ENCODE measurements around the gene SLC2A11. TPM values are rescaled to one million over a fixed set of nuclear protein-coding genes. Genes with fewer than 3 reads are reported as not detected.
"Not testable (repeated sequence)": the region's sequence is repeated elsewhere in the genome, so short reads cannot be mapped to it uniquely, and the experiment has no call there.

The SLC2A11 gene
- total RNA-seq, 1 experiment from 2014 or later: 18.9 TPM

DNA sequence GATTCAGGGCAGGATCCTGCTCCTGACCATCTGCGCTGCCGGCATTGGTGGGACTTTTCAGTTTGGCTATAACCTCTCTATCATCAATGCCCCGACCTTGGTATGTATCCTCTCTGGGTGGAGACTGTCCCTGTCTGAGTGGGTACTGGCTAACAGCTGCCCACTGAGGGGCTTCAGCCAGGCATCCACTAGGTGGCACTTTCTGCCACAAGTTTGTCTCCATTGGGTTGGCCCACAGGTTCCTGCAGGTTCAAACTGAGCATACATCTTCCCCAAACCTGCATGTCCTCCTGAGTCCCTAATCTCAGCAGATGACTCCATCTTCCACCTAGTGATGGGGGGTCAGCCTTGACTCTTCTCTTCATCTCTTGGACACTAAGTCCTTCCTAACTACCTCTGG lies 4.4 kb downstream of the SLC2A11 start:
- Mint-ChIP-seq H3K9me3 (ENCODE audit: low read depth, unreplicated experiment) (no peaks in the 10 kb centered on the region), H3K36me3 (ENCODE audit: insufficient read depth, unreplicated experiment) (peaks cover 25% of the 10 kb centered on the region), H3K4me3 (ENCODE audit: low read depth, unreplicated experiment) (no peak overlapping the region), H3K4me1 (ENCODE audit: low read depth, unreplicated experiment) (peaks cover 12% of the 10 kb centered on the region), H3K27me3 (ENCODE audit: unreplicated experiment) (no peaks in the 10 kb centered on the region), H3K27ac (ENCODE audit: unreplicated experiment) (no peak overlapping the region)
- TF ChIP-seq, protein P1, sequence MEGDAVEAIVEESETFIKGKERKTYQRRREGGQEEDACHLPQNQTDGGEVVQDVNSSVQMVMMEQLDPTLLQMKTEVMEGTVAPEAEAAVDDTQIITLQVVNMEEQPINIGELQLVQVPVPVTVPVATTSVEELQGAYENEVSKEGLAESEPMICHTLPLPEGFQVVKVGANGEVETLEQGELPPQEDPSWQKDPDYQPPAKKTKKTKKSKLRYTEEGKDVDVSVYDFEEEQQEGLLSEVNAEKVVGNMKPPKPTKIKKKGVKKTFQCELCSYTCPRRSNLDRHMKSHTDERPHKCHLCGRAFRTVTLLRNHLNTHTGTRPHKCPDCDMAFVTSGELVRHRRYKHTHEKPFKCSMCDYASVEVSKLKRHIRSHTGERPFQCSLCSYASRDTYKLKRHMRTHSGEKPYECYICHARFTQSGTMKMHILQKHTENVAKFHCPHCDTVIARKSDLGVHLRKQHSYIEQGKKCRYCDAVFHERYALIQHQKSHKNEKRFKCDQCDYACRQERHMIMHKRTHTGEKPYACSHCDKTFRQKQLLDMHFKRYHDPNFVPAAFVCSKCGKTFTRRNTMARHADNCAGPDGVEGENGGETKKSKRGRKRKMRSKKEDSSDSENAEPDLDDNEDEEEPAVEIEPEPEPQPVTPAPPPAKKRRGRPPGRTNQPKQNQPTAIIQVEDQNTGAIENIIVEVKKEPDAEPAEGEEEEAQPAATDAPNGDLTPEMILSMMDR (IDR thresholded peaks at IDR 0.05; ENCODE audit: unreplicated experiment): peak; percentile 61
- CTCF ChIA-PET: interaction anchor here (1.3 kb wide), 1 partner anchor 12 kb away, joined by 4 read pairs; no protein-coding TSS in a partner anchor
- peak; percentile 60 for DNase-seq
- no TSS peak for BruUV-seq (replicated peaks)
- intact Hi-C loops (cut with micrococcal nuclease; ENCODE audit: unreplicated experiment): loop anchor here (5.0 kb wide), 1 partner anchor 95 kb away; no protein-coding TSS in a partner anchor

DNA sequence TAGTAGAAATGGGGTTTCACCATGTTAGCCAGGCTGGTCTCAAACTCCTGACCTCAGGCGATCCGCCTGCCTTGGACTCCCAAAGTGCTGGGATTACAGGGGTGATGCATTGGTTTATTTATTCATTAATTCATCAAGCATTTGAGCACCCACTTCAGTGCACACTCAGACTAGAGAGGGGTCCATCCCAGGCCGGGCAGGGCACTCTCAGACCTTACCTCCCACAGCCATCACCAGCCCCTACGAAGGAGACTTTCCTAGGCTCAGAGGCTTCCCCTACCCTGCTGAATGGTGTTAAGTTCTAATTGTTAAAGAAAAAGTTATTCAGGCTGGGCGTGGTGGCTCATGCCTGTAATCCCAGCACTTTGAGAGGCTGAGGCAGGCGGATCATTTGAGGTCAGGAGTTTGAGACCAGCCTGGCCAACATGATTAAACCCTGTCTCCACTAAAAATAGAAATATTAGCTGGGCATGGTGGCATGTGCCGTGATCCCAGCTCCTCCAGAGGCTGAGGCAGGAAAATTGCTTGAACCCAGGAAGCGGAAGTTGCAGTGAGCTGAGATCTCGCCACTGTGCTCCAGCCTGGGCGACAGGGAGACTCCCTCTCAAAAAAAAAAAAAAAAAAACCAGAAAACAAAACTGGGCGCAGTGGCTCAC lies 7.0 kb downstream of the SLC2A11 start:
- BruUV-seq (replicated peaks); H3K27me3 Mint-ChIP-seq (ENCODE audit: unreplicated experiment); H3K4me1 Mint-ChIP-seq (ENCODE audit: low read depth, unreplicated experiment); H3K27ac Mint-ChIP-seq (ENCODE audit: unreplicated experiment); H3K4me3 Mint-ChIP-seq (ENCODE audit: low read depth, unreplicated experiment); H3K9me3 Mint-ChIP-seq (ENCODE audit: low read depth, unreplicated experiment); DNase-seq; H3K36me3 Mint-ChIP-seq (ENCODE audit: insufficient read depth, unreplicated experiment): not testable (repeated sequence)
- intact Hi-C loops (cut with micrococcal nuclease; ENCODE audit: unreplicated experiment): loop anchor here (5.0 kb wide), 1 partner anchor 93 kb away; no protein-coding TSS in a partner anchor
- CTCF ChIA-PET: interaction anchor here (1.2 kb wide), 1 partner anchor 74 kb away, joined by 3 read pairs; no protein-coding TSS in a partner anchor

DNA sequence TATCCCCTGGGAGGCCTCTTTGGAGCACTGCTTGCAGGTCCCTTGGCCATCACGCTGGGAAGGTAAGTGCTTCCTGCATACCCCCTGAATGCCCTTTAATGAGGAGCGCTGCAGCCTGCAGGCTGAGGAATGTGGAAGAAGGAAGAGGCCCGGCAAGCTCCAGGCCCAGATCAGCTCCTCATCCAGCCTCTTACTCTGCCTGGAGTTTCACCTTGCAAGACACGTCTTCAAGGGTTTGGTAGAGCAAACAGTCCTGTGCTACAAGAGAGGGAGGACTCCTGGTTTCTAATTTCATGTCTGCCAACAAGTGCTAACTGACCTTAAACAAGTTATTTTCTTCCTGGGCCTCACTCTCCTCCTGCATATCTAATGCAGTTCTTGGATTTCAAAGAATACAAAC lies 10.9 kb downstream of the SLC2A11 start:
- CTCF ChIA-PET: interaction anchor here (2.3 kb wide), 1 partner anchor 25 kb away, joined by 6 read pairs; the partner anchor contains the start of gene MIF
- no peaks in the 10 kb centered on the region for H3K4me1 Mint-ChIP-seq (ENCODE audit: low read depth, unreplicated experiment)
- no peak overlapping the region for H3K27ac Mint-ChIP-seq (ENCODE audit: unreplicated experiment)
- H3K4me3 Mint-ChIP-seq (ENCODE audit: low read depth, unreplicated experiment): no peak overlapping the region
- DNase-seq: no peak
- BruUV-seq (replicated peaks): no TSS peak
- no peaks in the 10 kb centered on the region for H3K27me3 Mint-ChIP-seq (ENCODE audit: unreplicated experiment)
- H3K9me3 Mint-ChIP-seq (ENCODE audit: low read depth, unreplicated experiment): no peaks in the 10 kb centered on the region
- H3K36me3 Mint-ChIP-seq (ENCODE audit: insufficient read depth, unreplicated experiment): peaks cover 10% of the 10 kb centered on the region
- intact Hi-C loops (cut with micrococcal nuclease; ENCODE audit: unreplicated experiment): no loop called here
- TF ChIP-seq, protein P1 (IDR thresholded peaks at IDR 0.05; ENCODE audit: unreplicated experiment): no peak

DNA sequence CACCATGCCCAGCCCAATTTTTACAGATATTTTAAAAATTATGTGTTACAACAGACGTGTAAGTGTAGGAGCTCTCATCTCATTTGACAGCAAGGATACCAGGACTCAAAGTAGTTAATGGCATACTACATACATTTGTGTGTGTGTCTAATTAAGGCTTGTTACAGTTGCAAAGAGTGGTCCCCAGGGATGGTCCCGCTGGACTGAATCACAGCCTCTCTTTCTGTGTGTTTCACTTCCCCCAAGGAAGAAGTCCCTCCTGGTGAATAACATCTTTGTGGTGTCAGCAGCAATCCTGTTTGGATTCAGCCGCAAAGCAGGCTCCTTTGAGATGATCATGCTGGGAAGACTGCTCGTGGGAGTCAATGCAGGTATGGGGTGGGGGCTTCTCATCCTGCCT lies 17.2 kb downstream of the SLC2A11 start:
- BruUV-seq (replicated peaks): no TSS peak
- CTCF ChIA-PET: no interaction called here
- Mint-ChIP-seq H3K27ac (ENCODE audit: unreplicated experiment) (no peak overlapping the region), H3K4me3 (ENCODE audit: low read depth, unreplicated experiment) (no peak overlapping the region), H3K9me3 (ENCODE audit: low read depth, unreplicated experiment) (no peaks in the 10 kb centered on the region), H3K36me3 (ENCODE audit: insufficient read depth, unreplicated experiment) (peaks cover 6% of the 10 kb centered on the region), H3K4me1 (ENCODE audit: low read depth, unreplicated experiment) (no peaks in the 10 kb centered on the region), H3K27me3 (ENCODE audit: unreplicated experiment) (no peaks in the 10 kb centered on the region)
- TF ChIP-seq, protein P1 (IDR thresholded peaks at IDR 0.05; ENCODE audit: unreplicated experiment): no peak
- no peak for DNase-seq
- intact Hi-C loops (cut with micrococcal nuclease; ENCODE audit: unreplicated experiment): no loop called here

DNA sequence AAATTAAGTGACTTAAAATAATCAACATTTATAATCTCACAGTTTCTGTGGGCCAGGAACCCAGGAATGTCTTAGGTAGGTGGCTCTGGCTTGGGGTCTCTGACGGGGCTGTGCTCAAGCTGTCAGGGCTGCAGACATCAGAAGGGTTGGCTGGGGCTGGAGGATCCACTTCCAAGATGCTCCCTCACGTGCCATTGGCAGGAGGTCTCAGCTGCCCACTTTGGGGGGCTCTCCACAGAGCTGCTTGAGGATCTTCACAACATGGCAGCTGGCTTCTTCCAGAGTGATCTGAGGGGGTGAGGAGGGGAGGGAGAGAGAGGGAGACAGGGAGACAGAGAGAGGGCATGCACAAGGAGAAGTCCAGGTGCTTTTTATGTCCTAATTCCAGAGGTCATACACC lies 18.1 kb downstream of the SLC2A11 start:
- TF ChIP-seq, protein P1 (IDR thresholded peaks at IDR 0.05; ENCODE audit: unreplicated experiment): no peak
- Mint-ChIP-seq H3K9me3 (ENCODE audit: low read depth, unreplicated experiment) (no peaks in the 10 kb centered on the region), H3K4me3 (ENCODE audit: low read depth, unreplicated experiment) (no peak overlapping the region), H3K36me3 (ENCODE audit: insufficient read depth, unreplicated experiment) (peaks cover 6% of the 10 kb centered on the region), H3K27ac (ENCODE audit: unreplicated experiment) (no peak overlapping the region), H3K4me1 (ENCODE audit: low read depth, unreplicated experiment) (no peaks in the 10 kb centered on the region), H3K27me3 (ENCODE audit: unreplicated experiment) (no peaks in the 10 kb centered on the region)
- DNase-seq: no peak
- intact Hi-C loops (cut with micrococcal nuclease; ENCODE audit: unreplicated experiment): no loop called here
- CTCF ChIA-PET: interaction anchor here (1.0 kb wide), 1 partner anchor 18 kb away, joined by 3 read pairs; the partner anchor contains the start of gene MIF
- no TSS peak for BruUV-seq (replicated peaks)

Measured in Calu3 (cell line).